HCT116 (cell line): ENCODE data around the gene ASAP3.

Experiments
- CEBPB ChIP-seq: IDR thresholded peaks from 2 replicates; pipeline ENCODE4 v1.6.1; 2012; ENCODE audit warnings: low read depth
- ELF1 ChIP-seq: IDR thresholded peaks from 2 replicates; pipeline ENCODE4 v1.6.1; 2012; ENCODE audit warnings: low read depth, borderline replicate concordance
- EZH2 ChIP-seq: fragments of 200-600 bp; sonication (generic); IDR thresholded peaks from 2 replicates; pipeline ENCODE4 v1.6.1; 2017; ENCODE audit warnings: antibody characterized with exemption, mixed run types
- FOSL1 ChIP-seq: IDR thresholded peaks from 2 replicates; pipeline ENCODE4 v1.6.1; 2012; ENCODE audit warnings: low read depth
- POLR2A ChIP-seq: IDR thresholded peaks from 2 replicates; pipeline ENCODE4 v1.7.0; 2011; ENCODE audit warnings: borderline replicate concordance; ENCODE audit not compliant: insufficient read depth, insufficient read length; ENCODE audit errors: extremely low read depth
- POLR2AphosphoS5 ChIP-seq: IDR thresholded peaks from 2 replicates; pipeline ENCODE4 v1.6.1; 2011; ENCODE audit warnings: mild to moderate bottlenecking, low read depth, low read length, moderate library complexity
- RAD21 ChIP-seq: IDR thresholded peaks from 2 replicates; pipeline ENCODE4 v1.6.1; 2012; ENCODE audit warnings: low read depth, mild to moderate bottlenecking
- SIN3A ChIP-seq: IDR thresholded peaks from 2 replicates; pipeline ENCODE4 v1.6.1; 2012; ENCODE audit warnings: low read depth
- SP1 ChIP-seq: IDR thresholded peaks from 2 replicates; pipeline ENCODE4 v1.6.1; 2012; ENCODE audit warnings: low read depth
- YY1 ChIP-seq: IDR thresholded peaks from 2 replicates; pipeline ENCODE4 v1.6.1; 2011; ENCODE audit warnings: low read length, low read depth, moderate library complexity, mild to moderate bottlenecking; ENCODE audit not compliant: insufficient replicate concordance; ENCODE audit errors: extremely low read depth
- ZFX ChIP-seq: fragments of 450-650 bp; IDR thresholded peaks from 2 replicates; pipeline ENCODE4 v1.6.1; 2017
- ZNF274 ChIP-seq: fragments of 200-500 bp; sonication (Bioruptor generic); IDR thresholded peaks from 2 replicates; pipeline ENCODE4 v1.6.1; 2014; ENCODE audit warnings: mild to moderate bottlenecking, low read depth, low read length, inconsistent platforms
- TF ChIP-seq, protein P1 (sequence below), 3 experiments: fragments of 200-600 bp in 1 of 3; sonication (generic) in 1 of 3; IDR thresholded peaks in 2 of 3; conservative IDR thresholded peaks in 1 of 3; 2 replicates each; pipeline ENCODE4 v1.5.1; 2012 to 2017; ENCODE audit warnings: low read depth in 2 of 3, low read length in 2 of 3, antibody characterized with exemption in 1 of 3, borderline replicate concordance in 1 of 3, control low read depth in 1 of 3, mild to moderate bottlenecking in 1 of 3, mixed read lengths in 1 of 3, mixed run types in 1 of 3, moderate library complexity in 1 of 3; ENCODE audit not compliant: insufficient read depth in 1 of 3
- TF ChIP-seq, protein P2 (sequence below): IDR thresholded peaks from 2 replicates; pipeline ENCODE4 v1.6.1; 2012; ENCODE audit warnings: low read depth

DNA sequence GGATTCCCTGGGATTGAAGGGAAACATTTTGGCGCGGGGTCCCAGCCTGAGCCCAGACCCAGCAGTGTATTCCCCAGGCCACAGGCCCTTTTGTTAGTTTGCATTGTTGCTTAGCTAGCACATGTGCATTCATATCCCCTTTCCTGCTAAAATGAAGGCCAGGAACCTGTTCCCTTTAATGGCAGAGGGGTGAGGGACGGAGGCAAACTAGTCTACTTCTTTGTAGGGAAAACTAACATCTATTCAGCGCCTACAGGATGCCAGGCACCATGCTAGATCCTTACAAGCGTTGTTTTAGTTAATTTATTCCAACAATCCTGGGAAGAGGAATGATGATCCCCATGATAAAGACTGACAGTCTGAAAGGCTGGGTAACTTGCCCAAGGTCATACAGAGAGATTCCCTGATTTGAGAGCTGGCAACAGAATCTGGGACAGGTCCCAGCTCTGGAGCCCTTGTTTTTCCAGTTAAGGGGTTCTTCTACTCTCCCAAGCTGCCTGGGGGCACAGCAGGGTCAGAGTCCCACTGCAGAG is 47.6 kb upstream of the ASAP3 start:
- TF ChIP-seq SP1: no peak
- TF ChIP-seq EZH2: no peak
- TF ChIP-seq, protein P1, sequence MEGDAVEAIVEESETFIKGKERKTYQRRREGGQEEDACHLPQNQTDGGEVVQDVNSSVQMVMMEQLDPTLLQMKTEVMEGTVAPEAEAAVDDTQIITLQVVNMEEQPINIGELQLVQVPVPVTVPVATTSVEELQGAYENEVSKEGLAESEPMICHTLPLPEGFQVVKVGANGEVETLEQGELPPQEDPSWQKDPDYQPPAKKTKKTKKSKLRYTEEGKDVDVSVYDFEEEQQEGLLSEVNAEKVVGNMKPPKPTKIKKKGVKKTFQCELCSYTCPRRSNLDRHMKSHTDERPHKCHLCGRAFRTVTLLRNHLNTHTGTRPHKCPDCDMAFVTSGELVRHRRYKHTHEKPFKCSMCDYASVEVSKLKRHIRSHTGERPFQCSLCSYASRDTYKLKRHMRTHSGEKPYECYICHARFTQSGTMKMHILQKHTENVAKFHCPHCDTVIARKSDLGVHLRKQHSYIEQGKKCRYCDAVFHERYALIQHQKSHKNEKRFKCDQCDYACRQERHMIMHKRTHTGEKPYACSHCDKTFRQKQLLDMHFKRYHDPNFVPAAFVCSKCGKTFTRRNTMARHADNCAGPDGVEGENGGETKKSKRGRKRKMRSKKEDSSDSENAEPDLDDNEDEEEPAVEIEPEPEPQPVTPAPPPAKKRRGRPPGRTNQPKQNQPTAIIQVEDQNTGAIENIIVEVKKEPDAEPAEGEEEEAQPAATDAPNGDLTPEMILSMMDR (IDR thresholded peaks at IDR 0.05 in 2 of 3, conservative IDR thresholded peaks at IDR 0.05 in 1 of 3; ENCODE audit: borderline replicate concordance in 1 of 3, insufficient read depth in 1 of 3, low read depth in 2 of 3, low read length in 2 of 3): no peak
- TF ChIP-seq POLR2A: no peak
- no peak for TF ChIP-seq YY1
- TF ChIP-seq ZNF274: no peak
- no peak for TF ChIP-seq ZFX
- no peak for TF ChIP-seq FOSL1
- TF ChIP-seq RAD21: no peak
- TF ChIP-seq, protein P2, sequence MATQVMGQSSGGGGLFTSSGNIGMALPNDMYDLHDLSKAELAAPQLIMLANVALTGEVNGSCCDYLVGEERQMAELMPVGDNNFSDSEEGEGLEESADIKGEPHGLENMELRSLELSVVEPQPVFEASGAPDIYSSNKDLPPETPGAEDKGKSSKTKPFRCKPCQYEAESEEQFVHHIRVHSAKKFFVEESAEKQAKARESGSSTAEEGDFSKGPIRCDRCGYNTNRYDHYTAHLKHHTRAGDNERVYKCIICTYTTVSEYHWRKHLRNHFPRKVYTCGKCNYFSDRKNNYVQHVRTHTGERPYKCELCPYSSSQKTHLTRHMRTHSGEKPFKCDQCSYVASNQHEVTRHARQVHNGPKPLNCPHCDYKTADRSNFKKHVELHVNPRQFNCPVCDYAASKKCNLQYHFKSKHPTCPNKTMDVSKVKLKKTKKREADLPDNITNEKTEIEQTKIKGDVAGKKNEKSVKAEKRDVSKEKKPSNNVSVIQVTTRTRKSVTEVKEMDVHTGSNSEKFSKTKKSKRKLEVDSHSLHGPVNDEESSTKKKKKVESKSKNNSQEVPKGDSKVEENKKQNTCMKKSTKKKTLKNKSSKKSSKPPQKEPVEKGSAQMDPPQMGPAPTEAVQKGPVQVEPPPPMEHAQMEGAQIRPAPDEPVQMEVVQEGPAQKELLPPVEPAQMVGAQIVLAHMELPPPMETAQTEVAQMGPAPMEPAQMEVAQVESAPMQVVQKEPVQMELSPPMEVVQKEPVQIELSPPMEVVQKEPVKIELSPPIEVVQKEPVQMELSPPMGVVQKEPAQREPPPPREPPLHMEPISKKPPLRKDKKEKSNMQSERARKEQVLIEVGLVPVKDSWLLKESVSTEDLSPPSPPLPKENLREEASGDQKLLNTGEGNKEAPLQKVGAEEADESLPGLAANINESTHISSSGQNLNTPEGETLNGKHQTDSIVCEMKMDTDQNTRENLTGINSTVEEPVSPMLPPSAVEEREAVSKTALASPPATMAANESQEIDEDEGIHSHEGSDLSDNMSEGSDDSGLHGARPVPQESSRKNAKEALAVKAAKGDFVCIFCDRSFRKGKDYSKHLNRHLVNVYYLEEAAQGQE: no peak
- no peak for TF ChIP-seq ELF1
- TF ChIP-seq POLR2AphosphoS5: no peak
- no peak for TF ChIP-seq CEBPB
- 0 out of 2 replicates have a peak, but pooled peaks have one; percentile 3 for TF ChIP-seq SIN3A
